ENCODE measurements around the gene OR9G4.

Gene OR9G4

DNA sequence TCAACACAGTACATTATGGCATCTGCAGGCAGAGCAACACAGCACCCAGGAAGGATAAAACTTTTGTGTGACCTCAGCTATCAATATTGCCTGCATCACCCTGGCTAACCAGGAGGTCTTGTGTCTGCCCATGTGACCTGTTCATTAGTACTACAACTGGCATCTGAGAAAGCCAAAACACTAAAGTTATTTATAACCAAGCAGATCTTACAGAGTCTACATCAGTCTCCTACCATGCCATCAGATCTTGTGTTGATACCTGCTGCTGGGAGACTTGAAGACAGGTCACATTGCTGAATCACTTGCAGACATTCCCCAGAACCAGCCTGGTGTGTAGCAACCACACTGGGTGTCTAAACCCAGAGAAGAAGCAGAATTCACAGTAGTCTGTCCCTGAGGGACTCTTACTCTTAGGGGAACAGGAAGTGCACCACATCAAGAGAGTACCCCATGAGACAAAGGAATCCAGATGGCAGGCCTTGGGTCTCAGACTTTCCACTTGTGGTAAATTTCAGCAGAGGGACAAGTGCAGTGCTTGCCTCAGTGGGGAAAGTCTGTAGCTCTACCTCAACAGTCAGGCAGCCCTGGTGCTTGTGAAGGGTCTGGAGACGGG, 42.6 kb downstream of the OR9G4 start:
- no peak for DNase-seq (ENCODE audit: low spot score)
- TF ChIP-seq, protein P1, sequence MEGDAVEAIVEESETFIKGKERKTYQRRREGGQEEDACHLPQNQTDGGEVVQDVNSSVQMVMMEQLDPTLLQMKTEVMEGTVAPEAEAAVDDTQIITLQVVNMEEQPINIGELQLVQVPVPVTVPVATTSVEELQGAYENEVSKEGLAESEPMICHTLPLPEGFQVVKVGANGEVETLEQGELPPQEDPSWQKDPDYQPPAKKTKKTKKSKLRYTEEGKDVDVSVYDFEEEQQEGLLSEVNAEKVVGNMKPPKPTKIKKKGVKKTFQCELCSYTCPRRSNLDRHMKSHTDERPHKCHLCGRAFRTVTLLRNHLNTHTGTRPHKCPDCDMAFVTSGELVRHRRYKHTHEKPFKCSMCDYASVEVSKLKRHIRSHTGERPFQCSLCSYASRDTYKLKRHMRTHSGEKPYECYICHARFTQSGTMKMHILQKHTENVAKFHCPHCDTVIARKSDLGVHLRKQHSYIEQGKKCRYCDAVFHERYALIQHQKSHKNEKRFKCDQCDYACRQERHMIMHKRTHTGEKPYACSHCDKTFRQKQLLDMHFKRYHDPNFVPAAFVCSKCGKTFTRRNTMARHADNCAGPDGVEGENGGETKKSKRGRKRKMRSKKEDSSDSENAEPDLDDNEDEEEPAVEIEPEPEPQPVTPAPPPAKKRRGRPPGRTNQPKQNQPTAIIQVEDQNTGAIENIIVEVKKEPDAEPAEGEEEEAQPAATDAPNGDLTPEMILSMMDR (IDR thresholded peaks at IDR 0.05; ENCODE audit: borderline replicate concordance, control extremely low read depth, extremely low read depth, insufficient read depth, missing control alignments) = no peak
- in situ Hi-C loops (cut with MboI; ENCODE audit: low sequenced_read_pairs, unreplicated experiment) = no loop called here

DNA sequence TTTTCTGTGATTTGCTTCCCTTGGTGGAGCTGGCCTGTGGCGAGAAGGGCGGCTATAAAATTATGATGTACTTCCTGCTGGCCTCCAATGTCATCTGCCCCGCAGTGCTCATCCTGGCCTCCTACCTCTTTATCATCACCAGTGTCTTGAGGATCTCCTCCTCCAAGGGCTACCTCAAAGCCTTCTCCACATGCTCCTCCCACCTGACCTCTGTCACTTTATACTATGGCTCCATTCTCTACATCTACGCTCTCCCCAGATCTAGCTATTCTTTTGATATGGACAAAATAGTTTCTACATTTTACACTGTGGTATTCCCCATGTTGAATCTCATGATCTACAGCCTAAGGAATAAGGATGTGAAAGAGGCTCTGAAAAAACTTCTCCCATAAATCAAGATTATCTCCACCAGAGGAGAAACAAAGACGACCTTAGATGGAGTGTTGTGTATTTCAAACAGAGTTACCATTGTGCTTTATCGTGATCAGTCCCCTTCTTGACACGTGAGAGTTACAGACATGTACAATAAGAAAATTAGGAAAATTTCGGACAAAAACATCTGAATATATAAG, 47.5 kb downstream of the OR9G4 start:
- TF ChIP-seq, protein P1 (IDR thresholded peaks at IDR 0.05; ENCODE audit: borderline replicate concordance, control extremely low read depth, extremely low read depth, insufficient read depth, missing control alignments) = no peak
- in situ Hi-C loops (cut with MboI; ENCODE audit: low sequenced_read_pairs, unreplicated experiment) = no loop called here
- DNase-seq (ENCODE audit: low spot score) = no peak

DNA sequence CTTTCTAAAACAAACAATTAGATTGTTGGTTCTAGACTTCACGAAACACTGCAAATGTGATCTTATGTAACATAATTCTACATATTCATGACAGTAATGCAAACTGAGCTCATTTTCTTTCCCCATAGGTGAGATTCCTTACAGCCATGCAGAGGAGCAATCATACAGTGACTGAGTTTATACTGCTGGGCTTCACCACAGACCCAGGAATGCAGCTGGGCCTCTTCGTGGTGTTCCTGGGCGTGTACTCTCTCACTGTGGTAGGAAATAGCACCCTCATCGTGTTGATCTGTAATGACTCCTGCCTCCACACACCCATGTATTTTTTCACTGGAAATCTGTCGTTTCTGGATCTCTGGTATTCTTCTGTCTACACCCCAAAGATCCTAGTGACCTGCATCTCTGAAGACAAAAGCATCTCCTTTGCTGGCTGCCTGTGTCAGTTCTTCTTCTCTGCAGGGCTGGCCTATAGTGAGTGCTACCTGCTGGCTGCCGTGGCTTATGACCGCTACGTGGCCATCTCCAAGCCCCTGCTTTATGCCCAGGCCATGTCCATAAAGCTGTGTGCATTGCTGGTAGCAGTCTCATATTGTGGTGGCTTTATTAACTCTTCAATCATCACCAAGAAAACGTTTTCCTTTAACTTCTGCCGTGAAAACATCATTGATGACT, 48.1 kb downstream of the OR9G4 start:
- in situ Hi-C loops (cut with MboI; ENCODE audit: low sequenced_read_pairs, unreplicated experiment) = no loop called here
- DNase-seq (ENCODE audit: low spot score) = no peak
- TF ChIP-seq, protein P1 (IDR thresholded peaks at IDR 0.05; ENCODE audit: borderline replicate concordance, control extremely low read depth, extremely low read depth, insufficient read depth, missing control alignments) = no peak

DNA sequence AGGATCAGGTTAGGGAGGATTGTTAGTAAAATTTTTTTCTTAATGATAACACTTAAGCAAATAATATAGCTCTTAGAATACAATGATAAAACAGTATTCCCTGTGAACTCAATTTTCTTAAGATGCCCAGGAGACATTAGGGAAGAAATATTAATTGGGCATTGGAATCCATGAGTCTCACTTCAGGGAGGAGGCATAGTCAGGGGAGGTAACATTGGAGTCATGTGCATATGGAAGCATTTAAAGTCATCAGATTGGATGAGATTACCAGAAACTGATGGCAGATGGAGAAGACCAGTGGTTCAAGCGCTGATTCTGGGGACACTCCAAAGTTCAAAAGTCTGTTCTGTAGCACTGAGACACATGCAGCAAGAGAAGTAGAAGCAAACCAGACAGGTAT, 49.7 kb downstream of the OR9G4 start, which contains the start of gene OR9G1:
Gene OR9G1, plus strand, starts transcription at position 301 of the 400 bp plus-strand sequence. CDS start 1,293 bp downstream, outside the sequence.
- in situ Hi-C loops (cut with MboI; ENCODE audit: low sequenced_read_pairs, unreplicated experiment) = no loop called here
- TF ChIP-seq, protein P1 (IDR thresholded peaks at IDR 0.05; ENCODE audit: borderline replicate concordance, control extremely low read depth, extremely low read depth, insufficient read depth, missing control alignments) = no peak
- no peak for DNase-seq (ENCODE audit: low spot score)

DNA sequence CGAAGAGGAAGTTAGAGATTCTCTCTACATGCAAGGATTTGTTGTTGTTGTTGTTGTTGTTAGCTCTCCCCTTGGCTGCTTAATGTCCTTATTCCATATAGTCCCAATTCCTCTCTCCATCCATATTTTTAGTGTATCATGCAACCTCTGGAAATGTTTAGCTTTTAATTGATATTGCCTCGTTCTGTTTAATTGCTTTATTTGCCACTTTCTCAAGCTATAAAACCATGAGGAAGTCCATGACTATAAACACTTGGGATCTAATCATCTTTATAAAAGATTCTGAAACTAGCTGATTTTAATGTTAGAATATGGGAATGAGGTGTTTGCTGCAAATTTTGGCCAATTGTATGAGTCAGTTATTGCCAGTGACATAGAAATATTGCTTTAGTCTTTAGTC, 55.1 kb downstream of the OR9G4 start:
- TF ChIP-seq, protein P1 (IDR thresholded peaks at IDR 0.05; ENCODE audit: borderline replicate concordance, control extremely low read depth, extremely low read depth, insufficient read depth, missing control alignments) = no peak
- no peak for DNase-seq (ENCODE audit: low spot score)
- in situ Hi-C loops (cut with MboI; ENCODE audit: low sequenced_read_pairs, unreplicated experiment) = no loop called here
